A673 (cell line): ENCODE measurements around the gene CDH23. TPM values are rescaled to one million over a fixed set of nuclear protein-coding genes. Genes with fewer than 3 reads are reported as not detected.
"Not testable (repeated sequence)": the region's sequence is repeated elsewhere in the genome, so short reads cannot be mapped to it uniquely, and the experiment has no call there.

Experiments used
- BruUV-seq: library from RNA; stranded (reverse); fragments of 400-500 nt; replicated peaks from 2 replicates; lab custom pipeline; 2021; lab: Mats Ljungman, UMichigan
- CTCF ChIA-PET: fragments of 300-600 bp; sonication (Branson Sonifier 250); formaldehyde crosslinking; loops from one replicate; lab custom pipeline; 2022; ENCODE audit warnings: antibody characterized with exemption; lab: Charles Lee
- POLR2A ChIA-PET: fragments of 300-600 bp; sonication (Branson Sonifier 250); formaldehyde crosslinking; loops from one replicate; lab custom pipeline; 2022; ENCODE audit warnings: antibody characterized with exemption; ENCODE audit not compliant: low non-redundant PET; lab: Charles Lee
- DNase-seq: peaks from one replicate; pipeline ENCODE4 v3.0.0-alpha.2; 2015; ENCODE audit warnings: low spot score
- H3K27ac ChIP-seq: fragments of 200-600 bp; sonication (generic); 2 replicates; pipeline ENCODE4 v1.5.1; 2016; ENCODE audit warnings: mixed run types, low read depth, mild to moderate bottlenecking, mixed read lengths, antibody characterized with exemption, low read length; ENCODE audit not compliant: poor library complexity, severe bottlenecking
- H3K27me3 ChIP-seq: fragments of 200-600 bp; sonication (generic); replicated peaks from 2 replicates; pipeline ENCODE4 v1.6.1; 2017; ENCODE audit warnings: mixed run types, low read depth, mild to moderate bottlenecking, mixed read lengths, antibody characterized with exemption, low read length; ENCODE audit not compliant: insufficient read depth, poor library complexity
- H3K36me3 ChIP-seq: fragments of 200-600 bp; sonication (generic); 2 replicates; pipeline ENCODE4 v1.6.1; 2016; ENCODE audit warnings: mixed run types, mild to moderate bottlenecking, mixed read lengths, antibody characterized with exemption, low read length; ENCODE audit not compliant: insufficient read depth, poor library complexity, severe bottlenecking
- H3K4me1 ChIP-seq: fragments of 200-600 bp; sonication (generic); 2 replicates; pipeline ENCODE4 v1.6.1; 2017; ENCODE audit warnings: mixed run types, mild to moderate bottlenecking, mixed read lengths, antibody characterized with exemption, low read length; ENCODE audit not compliant: insufficient read depth, poor library complexity, severe bottlenecking
- H3K4me3 ChIP-seq: fragments of 200-600 bp; sonication (generic); 2 replicates; pipeline ENCODE4 v1.5.1; 2016; ENCODE audit warnings: low read depth, mixed run types, mild to moderate bottlenecking, mixed read lengths, low read length; ENCODE audit not compliant: poor library complexity, severe bottlenecking
- H3K9me3 ChIP-seq: fragments of 200-600 bp; sonication (generic); 2 replicates; pipeline ENCODE4 v1.6.1; 2016; ENCODE audit warnings: mixed run types, low read depth, mild to moderate bottlenecking, mixed read lengths, antibody characterized with exemption, low read length; ENCODE audit not compliant: poor library complexity, severe bottlenecking
- CTCF ChIP-seq: fragments of 300-800, 200-600 bp; sonication (generic); conservative IDR thresholded peaks from 2 replicates; pipeline ENCODE4 v1.5.1; 2017; ENCODE audit warnings: low read depth, mild to moderate bottlenecking, antibody characterized with exemption, low read length, moderate library complexity, mixed read lengths
- EZH2 ChIP-seq: fragments of 200-600 bp; sonication (generic); IDR thresholded peaks from 2 replicates; pipeline ENCODE4 v1.6.1; 2017; ENCODE audit warnings: borderline replicate concordance, low read depth, mild to moderate bottlenecking, mixed read lengths, antibody characterized with exemption, low read length; ENCODE audit not compliant: poor library complexity, severe bottlenecking
- intact Hi-C: fragments of 100-400 bp; cut with micrococcal nuclease; formaldehyde crosslinking; loops from one replicate; pipeline ENCODE4 v1.10.0; 2022; ENCODE audit not compliant: unreplicated experiment
- total RNA-seq: library from RNA; stranded (reverse); gene quantifications from 2 replicates; pipeline ENCODE4 v1.2.3, GENCODE V29; 2021

CDH23 gene
- total RNA-seq, 1 experiment from 2014 or later, result 49.7 TPM

- Histone ChIP-seq H3K4me1 (no peaks in the 10 kb centered on the region), H3K36me3 (no peaks in the 10 kb centered on the region), H3K27me3 (no peaks in the 10 kb centered on the region), H3K9me3 (no peaks in the 10 kb centered on the region), H3K27ac (no peak overlapping the region), H3K4me3 (no peak overlapping the region)
- ChIA-PET POLR2A (no interaction called here), CTCF (no interaction called here)
- BruUV-seq, result no TSS peak
- DNase-seq, result no peak
- intact Hi-C loops, result no loop called here
- TF ChIP-seq EZH2 (no peak), CTCF (no peak)
Measured at GRCh38 chr10:71358277-71358676, 38.4 kb upstream of the CDH23 start.

GRCh38 chr10:71358906-71359305 lies 37.8 kb upstream of the CDH23 start:
- H3K27ac ChIP-seq, BruUV-seq, H3K9me3 ChIP-seq, H3K36me3 ChIP-seq, CTCF ChIA-PET, H3K4me1 ChIP-seq, H3K27me3 ChIP-seq, POLR2A ChIA-PET, DNase-seq, intact Hi-C loops, H3K4me3 ChIP-seq: not testable (repeated sequence)

GRCh38 chr10:71359364-71360046 lies 37.2 kb upstream of the CDH23 start:
- ChIA-PET CTCF (no interaction called here), POLR2A (no interaction called here)
- Histone ChIP-seq H3K27me3 (no peaks in the 10 kb centered on the region), H3K4me1 (no peaks in the 10 kb centered on the region), H3K9me3 (no peaks in the 10 kb centered on the region), H3K36me3 (no peaks in the 10 kb centered on the region), H3K4me3 (no peak overlapping the region), H3K27ac (no peak overlapping the region)
- TF ChIP-seq CTCF (no peak), EZH2 (no peak)
- BruUV-seq, result no TSS peak
- no peak for DNase-seq
- intact Hi-C loops, result no loop called here

GRCh38 chr10:71360735-71361134 lies 36.0 kb upstream of the CDH23 start:
- Histone ChIP-seq H3K27ac (no peak overlapping the region), H3K4me3 (no peak overlapping the region), H3K36me3 (no peaks in the 10 kb centered on the region), H3K27me3 (no peaks in the 10 kb centered on the region), H3K4me1 (no peaks in the 10 kb centered on the region), H3K9me3 (no peaks in the 10 kb centered on the region)
- no peak for DNase-seq
- POLR2A ChIA-PET, result no interaction called here
- intact Hi-C loops, result no loop called here
- TF ChIP-seq CTCF (no peak), EZH2 (no peak)
- BruUV-seq, result no TSS peak
- CTCF ChIA-PET, result no interaction called here
